ENCODE data around the gene DHX15. TPM values are rescaled to one million over a fixed set of nuclear protein-coding genes. Genes with fewer than 3 reads are reported as not detected.

The DHX15 gene
- total and polyA plus RNA-seq, 4 experiments from 2014 or later, result 33.3 to 131 (median 94.6) TPM

DNA sequence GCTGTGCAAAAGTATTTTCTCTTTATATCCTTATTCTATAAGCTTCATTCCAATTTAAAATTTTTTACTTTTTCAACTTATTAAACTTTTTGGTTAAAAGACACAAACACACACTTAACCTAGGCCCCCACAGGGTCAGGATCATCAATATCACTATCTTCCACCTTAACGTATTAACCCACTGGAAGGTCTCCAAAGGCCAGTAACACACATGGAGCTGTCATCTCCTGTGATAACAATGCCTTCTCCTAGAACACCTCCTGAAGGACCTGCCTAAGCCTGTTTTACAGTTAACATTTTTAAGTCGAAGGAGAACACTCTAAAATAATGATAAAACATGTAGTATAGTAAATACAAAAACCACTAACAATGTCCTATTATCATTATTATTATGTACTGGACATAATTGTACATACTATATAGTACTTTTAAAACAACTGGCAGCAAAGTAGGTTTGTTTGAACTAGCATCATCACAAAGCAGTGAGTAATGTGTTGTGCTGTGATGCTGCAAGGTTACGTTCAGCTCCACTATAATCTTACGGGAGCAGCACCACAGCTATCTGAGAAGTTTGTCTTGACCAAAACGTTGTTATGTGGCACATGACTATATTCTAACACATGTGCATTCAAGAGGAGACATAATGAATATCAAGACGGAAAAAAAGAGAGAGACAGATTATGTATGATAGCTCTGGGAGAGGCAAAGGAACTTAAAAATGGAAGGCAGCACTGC is 33.7 kb downstream of the DHX15 start:
- no peaks in the 10 kb centered on the region for H3K27me3 ChIP-seq (ENCODE audit: insufficient read depth, low read length)
- no peak for DNase-seq
- no peak overlapping the region for H3K27ac ChIP-seq (ENCODE audit: low read depth, low read length)
- peaks cover 35% of the 10 kb centered on the region for H3K36me3 ChIP-seq (ENCODE audit: insufficient read depth, low read length)
- H3K4me1 ChIP-seq (ENCODE audit: insufficient read depth, low read length), result peaks cover 25% of the 10 kb centered on the region
- Mint-ChIP-seq H3K27ac (peak overlapping the region in 1 of 7 donors; percentile 18), H3K4me3 (no peak overlapping the region), H3K27me3 (no peaks in the 10 kb centered on the region), H3K9me3 (no peaks in the 10 kb centered on the region), H3K36me3 (peaks cover 32 to 66% of the 10 kb centered on the region in 2 donors), H3K4me1 (peaks cover 22 to 40% (median 34%) of the 10 kb centered on the region in 4 donors)
- ChIA-PET POLR2A (ENCODE audit: partially characterized antibody) (interaction anchor here (0.6 kb wide), 1 partner anchor 1308 kb away, joined by 3 read pairs; no protein-coding TSS in a partner anchor), CTCF (ENCODE audit: partially characterized antibody) (interaction anchor here (1.1 to 2.4 kb wide), 4 partner anchors 11 to 37 kb away, joined by 3 to 9 read pairs (median 7); no protein-coding TSS in a partner anchor)
- no peak overlapping the region for H3K4me3 ChIP-seq (ENCODE audit: low read length in 2 of 2)
- H3K9me3 ChIP-seq (ENCODE audit: control insufficient read depth in 1 of 2, low read length in 2 of 2), result no peaks in the 10 kb centered on the region
- intact Hi-C loops (cut with micrococcal nuclease), result no loop called here

DNA sequence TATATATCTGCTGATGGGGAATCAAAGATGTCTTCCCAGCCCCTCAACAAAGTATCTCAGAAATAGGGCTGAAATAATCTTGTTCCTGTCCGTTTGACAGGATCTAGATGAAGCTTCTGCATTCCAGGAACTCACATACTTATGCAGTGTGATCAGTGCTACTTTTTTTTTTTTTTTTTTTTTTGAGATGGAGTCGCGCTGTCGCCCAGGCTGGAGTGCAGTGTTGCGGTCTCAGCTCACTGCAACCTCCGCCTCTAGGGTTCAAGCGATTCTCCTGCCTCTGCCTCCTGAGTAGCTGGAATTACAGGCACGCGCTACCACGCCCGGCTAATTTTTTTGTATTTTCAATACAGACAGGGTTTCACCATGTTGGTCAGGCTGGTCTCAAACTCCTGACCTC is 36.4 kb downstream of the DHX15 start:
- peaks cover 38% of the 10 kb centered on the region for H3K4me1 ChIP-seq (ENCODE audit: insufficient read depth, low read length)
- Mint-ChIP-seq H3K27ac (peak overlapping the region in 2 of 7 donors; percentile 55 to 61), H3K9me3 (no peaks in the 10 kb centered on the region), H3K27me3 (no peaks in the 10 kb centered on the region), H3K36me3 (peaks cover 29 to 62% of the 10 kb centered on the region in 2 donors), H3K4me1 (peaks cover 27 to 51% (median 41%) of the 10 kb centered on the region in 4 donors), H3K4me3 (no peak overlapping the region)
- no peak for DNase-seq
- no peaks in the 10 kb centered on the region for H3K9me3 ChIP-seq (ENCODE audit: control insufficient read depth in 1 of 2, low read length in 2 of 2)
- no peak overlapping the region for H3K4me3 ChIP-seq (ENCODE audit: low read length in 2 of 2)
- ChIA-PET POLR2A (ENCODE audit: partially characterized antibody) (interaction anchor here (1.2 kb wide), 1 partner anchor 24 kb away, joined by 7 read pairs; no protein-coding TSS in a partner anchor), CTCF (ENCODE audit: partially characterized antibody) (no interaction called here)
- H3K27me3 ChIP-seq (ENCODE audit: insufficient read depth, low read length), result no peaks in the 10 kb centered on the region
- intact Hi-C loops (cut with micrococcal nuclease), result no loop called here
- H3K36me3 ChIP-seq (ENCODE audit: insufficient read depth, low read length), result peaks cover 24% of the 10 kb centered on the region
- no peak overlapping the region for H3K27ac ChIP-seq (ENCODE audit: low read depth, low read length)

DNA sequence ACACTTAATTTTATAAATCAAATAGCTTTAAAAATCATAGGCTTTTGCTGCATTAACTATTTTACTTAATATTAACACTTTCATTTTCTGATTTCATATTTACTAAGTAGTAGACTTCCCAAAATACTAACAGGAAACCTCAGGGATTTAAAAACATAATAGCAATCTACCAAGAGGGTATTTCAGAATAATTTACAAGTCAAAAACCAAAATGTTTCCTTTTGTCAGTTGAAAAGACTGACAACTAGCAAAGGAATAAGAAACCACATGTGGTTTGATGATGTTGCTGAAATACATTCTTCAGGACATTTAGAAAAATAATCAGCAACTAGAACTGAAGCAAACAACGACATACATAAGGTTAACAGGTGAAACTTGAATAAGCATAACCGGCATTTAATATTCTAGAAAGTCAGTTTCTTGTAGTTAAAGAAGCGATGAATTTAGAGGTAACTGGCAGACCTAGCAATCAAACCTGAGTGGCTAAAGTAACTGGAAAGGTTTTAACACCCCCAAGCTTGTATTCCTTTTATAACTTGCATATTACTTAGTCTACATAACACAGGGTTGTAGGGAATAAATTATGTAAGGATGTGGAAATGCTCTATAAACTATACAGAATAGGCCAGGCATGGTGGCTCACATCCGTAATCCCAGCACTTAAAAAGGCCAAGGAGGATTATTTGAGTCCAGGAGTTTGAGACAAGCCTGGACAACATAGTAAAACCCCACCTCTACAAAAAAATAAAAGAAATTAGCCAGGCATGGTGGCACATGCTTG is 40.0 kb downstream of the DHX15 start:
- CTCF ChIA-PET (ENCODE audit: partially characterized antibody), result interaction anchor here (0.6 kb wide), 1 partner anchor 25 kb away, joined by 3 read pairs; no protein-coding TSS in a partner anchor
- Mint-ChIP-seq H3K36me3 (peaks cover 56 to 74% of the 10 kb centered on the region in 2 donors), H3K27me3 (no peaks in the 10 kb centered on the region), H3K4me1 (peaks cover 27 to 44% (median 34%) of the 10 kb centered on the region in 4 donors), H3K27ac (peak overlapping the region in 3 of 7 donors; percentile 48 to 69 (median 53)), H3K9me3 (no peaks in the 10 kb centered on the region), H3K4me3 (peak overlapping the region in 2 of 8 donors; percentile 4 to 8)
- Histone ChIP-seq H3K27me3 (ENCODE audit: insufficient read depth, low read length) (no peaks in the 10 kb centered on the region), H3K27ac (ENCODE audit: low read depth, low read length) (no peak overlapping the region), H3K4me1 (ENCODE audit: insufficient read depth, low read length) (peaks cover 37% of the 10 kb centered on the region), H3K4me3 (ENCODE audit: low read length in 2 of 2) (no peak overlapping the region), H3K9me3 (ENCODE audit: control insufficient read depth in 1 of 2, low read length in 2 of 2) (no peaks in the 10 kb centered on the region), H3K36me3 (ENCODE audit: insufficient read depth, low read length) (peaks cover 45% of the 10 kb centered on the region)
- POLR2A ChIA-PET (ENCODE audit: partially characterized antibody), result interaction anchor here (1.5 kb wide), 1 partner anchor 40 kb away, joined by 3 read pairs; the partner anchor contains the start of gene DHX15
- intact Hi-C loops (cut with micrococcal nuclease), result loop anchor here (2.0 kb wide), 1 partner anchor 20 kb away; no protein-coding TSS in a partner anchor
- no peak for DNase-seq

DNA sequence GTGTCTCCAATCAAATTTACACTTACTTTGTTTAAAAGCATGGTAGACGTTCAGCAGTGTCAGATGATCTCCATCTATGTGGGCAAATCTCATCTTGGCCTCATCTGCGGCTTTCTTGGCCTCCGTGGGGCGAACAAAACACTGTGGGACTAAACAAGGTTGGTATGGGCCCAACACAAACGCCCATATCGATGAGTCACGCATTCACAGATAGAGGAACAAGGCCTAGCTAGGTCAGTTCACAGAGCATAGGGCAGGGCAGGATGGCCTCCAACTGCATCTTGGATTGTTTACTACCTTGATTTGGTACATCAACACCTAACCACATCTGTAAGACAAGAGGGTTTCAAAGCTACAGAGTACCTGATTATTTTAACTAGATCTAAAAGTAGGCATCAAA is 47.3 kb downstream of the DHX15 start:
- no peak overlapping the region for H3K27ac ChIP-seq (ENCODE audit: low read depth, low read length)
- H3K27me3 ChIP-seq (ENCODE audit: insufficient read depth, low read length), result no peaks in the 10 kb centered on the region
- ChIA-PET POLR2A (ENCODE audit: partially characterized antibody) (no interaction called here), CTCF (ENCODE audit: partially characterized antibody) (no interaction called here)
- peaks cover 10 to 18% (median 14%) of the 10 kb centered on the region in 4 donors for H3K4me1 Mint-ChIP-seq
- intact Hi-C loops (cut with micrococcal nuclease), result no loop called here
- no peaks in the 10 kb centered on the region for H3K27me3 Mint-ChIP-seq
- no peak for DNase-seq
- no peak overlapping the region for H3K4me3 Mint-ChIP-seq
- H3K9me3 ChIP-seq (ENCODE audit: control insufficient read depth in 1 of 2, low read length in 2 of 2), result no peaks in the 10 kb centered on the region
- H3K9me3 Mint-ChIP-seq, result no peaks in the 10 kb centered on the region
- peaks cover 36% of the 10 kb centered on the region for H3K36me3 ChIP-seq (ENCODE audit: insufficient read depth, low read length)
- peak overlapping the region in 3 of 7 donors; percentile 35 to 65 (median 42) for H3K27ac Mint-ChIP-seq
- peaks cover 8% of the 10 kb centered on the region for H3K4me1 ChIP-seq (ENCODE audit: insufficient read depth, low read length)
- H3K36me3 Mint-ChIP-seq, result peaks cover 51 to 69% of the 10 kb centered on the region in 2 donors
- H3K4me3 ChIP-seq (ENCODE audit: low read length in 2 of 2), result no peak overlapping the region

DNA sequence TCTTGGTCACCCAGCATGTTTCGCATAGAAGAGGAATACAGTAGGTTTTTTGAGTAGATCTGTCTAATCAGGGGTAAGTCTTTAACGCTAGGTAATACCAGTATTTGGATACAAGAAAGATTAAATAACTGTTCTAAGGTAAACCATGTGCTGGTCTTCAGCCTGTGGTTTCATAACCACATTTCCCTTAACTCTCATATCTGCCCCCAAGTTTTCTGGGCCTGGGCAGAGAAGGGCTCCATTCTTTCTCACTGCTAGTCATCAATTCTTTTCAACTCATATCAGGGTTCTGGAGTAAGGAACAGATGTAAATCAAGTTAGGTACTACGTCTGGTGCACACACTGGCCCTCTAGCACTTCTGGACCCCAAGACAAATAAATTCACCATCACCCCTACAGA is 49.0 kb downstream of the DHX15 start:
- CTCF ChIA-PET (ENCODE audit: partially characterized antibody), result no interaction called here
- POLR2A ChIA-PET (ENCODE audit: partially characterized antibody), result no interaction called here
- intact Hi-C loops (cut with micrococcal nuclease), result no loop called here

DNA sequence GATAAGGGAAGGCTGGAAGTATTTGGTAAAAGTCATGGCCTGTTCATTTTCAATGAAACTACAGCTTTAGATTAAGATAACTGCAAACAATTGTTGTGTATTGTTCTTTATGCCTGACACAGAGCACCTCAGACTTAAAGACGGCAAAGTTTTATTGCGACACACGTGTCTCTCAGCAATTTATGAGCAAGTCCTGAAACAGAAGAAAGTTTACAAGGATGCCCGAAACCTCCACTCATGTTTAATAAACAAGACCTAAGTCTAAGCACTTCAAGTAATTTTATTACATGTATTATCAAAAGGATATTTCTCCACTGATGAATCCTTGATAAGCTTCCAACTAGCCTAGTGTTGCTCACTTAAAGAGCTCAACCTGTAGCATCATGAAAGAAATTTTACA is 51.0 kb downstream of the DHX15 start:
- no peak for DNase-seq
- H3K27ac Mint-ChIP-seq, result no peak overlapping the region
- intact Hi-C loops (cut with micrococcal nuclease), result no loop called here
- H3K4me3 Mint-ChIP-seq, result no peak overlapping the region
- H3K4me1 ChIP-seq (ENCODE audit: insufficient read depth, low read length), result no peaks in the 10 kb centered on the region
- H3K4me1 Mint-ChIP-seq, result peaks cover 0 to 12% (median 6%) of the 10 kb centered on the region in 4 donors
- ChIA-PET CTCF (ENCODE audit: partially characterized antibody) (no interaction called here), POLR2A (ENCODE audit: partially characterized antibody) (no interaction called here)
- H3K4me3 ChIP-seq (ENCODE audit: low read length in 2 of 2), result no peak overlapping the region
- no peaks in the 10 kb centered on the region for H3K27me3 Mint-ChIP-seq
- no peaks in the 10 kb centered on the region for H3K9me3 Mint-ChIP-seq
- H3K27me3 ChIP-seq (ENCODE audit: insufficient read depth, low read length), result no peaks in the 10 kb centered on the region
- H3K36me3 ChIP-seq (ENCODE audit: insufficient read depth, low read length), result peaks cover 36% of the 10 kb centered on the region
- no peaks in the 10 kb centered on the region for H3K9me3 ChIP-seq (ENCODE audit: control insufficient read depth in 1 of 2, low read length in 2 of 2)
- H3K36me3 Mint-ChIP-seq, result peaks cover 41 to 67% of the 10 kb centered on the region in 2 donors
- no peak overlapping the region for H3K27ac ChIP-seq (ENCODE audit: low read depth, low read length)

More for the DNA sequence above, 49.0 kb downstream of the DHX15 start:
- Histone ChIP-seq H3K4me1 (ENCODE audit: insufficient read depth, low read length) (peaks cover 8% of the 10 kb centered on the region), H3K27ac (ENCODE audit: low read depth, low read length) (no peak overlapping the region), H3K27me3 (ENCODE audit: insufficient read depth, low read length) (no peaks in the 10 kb centered on the region), H3K4me3 (ENCODE audit: low read length in 2 of 2) (no peak overlapping the region), H3K9me3 (ENCODE audit: control insufficient read depth in 1 of 2, low read length in 2 of 2) (no peaks in the 10 kb centered on the region), H3K36me3 (ENCODE audit: insufficient read depth, low read length) (peaks cover 32% of the 10 kb centered on the region)
- no peaks in the 10 kb centered on the region for H3K9me3 Mint-ChIP-seq
- DNase-seq, result no peak
- peak overlapping the region in 5 of 7 donors; percentile 5 to 67 (median 55) for H3K27ac Mint-ChIP-seq
- H3K4me1 Mint-ChIP-seq, result peaks cover 6 to 18% (median 12%) of the 10 kb centered on the region in 4 donors
- H3K4me3 Mint-ChIP-seq, result no peak overlapping the region
- H3K27me3 Mint-ChIP-seq, result no peaks in the 10 kb centered on the region
- peaks cover 40 to 64% of the 10 kb centered on the region in 2 donors for H3K36me3 Mint-ChIP-seq

DNA sequence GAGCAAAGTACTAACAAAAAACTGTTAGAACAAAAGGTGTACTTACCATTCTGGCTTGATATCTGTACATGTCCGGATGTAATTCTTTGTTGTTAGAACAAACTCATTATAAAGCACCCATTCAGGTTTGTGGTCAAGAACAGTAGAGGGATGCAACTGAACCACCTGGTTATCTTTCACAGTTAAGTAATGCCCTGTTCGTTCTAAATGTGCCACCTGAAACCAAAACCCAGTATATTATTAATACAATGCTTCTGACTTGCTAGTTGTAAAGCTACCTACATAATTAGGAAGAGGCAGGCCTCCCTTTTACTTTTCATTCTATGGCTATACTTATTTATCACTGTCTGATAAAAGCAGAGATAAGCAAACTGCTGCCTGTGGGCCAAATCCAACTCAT is 54.8 kb downstream of the DHX15 start:
- H3K27ac Mint-ChIP-seq, result no peak overlapping the region
- peaks cover 0 to 3% (median under 1%) of the 10 kb centered on the region in 4 donors for H3K4me1 Mint-ChIP-seq
- no peak overlapping the region for H3K4me3 Mint-ChIP-seq
- ChIA-PET CTCF (ENCODE audit: partially characterized antibody) (no interaction called here), POLR2A (ENCODE audit: partially characterized antibody) (no interaction called here)
- Histone ChIP-seq H3K9me3 (ENCODE audit: control insufficient read depth in 1 of 2, low read length in 2 of 2) (no peaks in the 10 kb centered on the region), H3K4me1 (ENCODE audit: insufficient read depth, low read length) (no peaks in the 10 kb centered on the region), H3K27me3 (ENCODE audit: insufficient read depth, low read length) (no peaks in the 10 kb centered on the region), H3K36me3 (ENCODE audit: insufficient read depth, low read length) (peaks cover 52% of the 10 kb centered on the region), H3K4me3 (ENCODE audit: low read length in 2 of 2) (no peak overlapping the region), H3K27ac (ENCODE audit: low read depth, low read length) (no peak overlapping the region)
- no peak for DNase-seq
- H3K36me3 Mint-ChIP-seq, result peaks cover 59 to 79% of the 10 kb centered on the region in 2 donors
- H3K27me3 Mint-ChIP-seq, result no peaks in the 10 kb centered on the region
- intact Hi-C loops (cut with micrococcal nuclease), result no loop called here
- no peaks in the 10 kb centered on the region for H3K9me3 Mint-ChIP-seq

All from CD4-positive, alpha-beta memory T cell (primary cell).